ENCODE data around the gene IFNGR1.

The IFNGR1 gene

DNA sequence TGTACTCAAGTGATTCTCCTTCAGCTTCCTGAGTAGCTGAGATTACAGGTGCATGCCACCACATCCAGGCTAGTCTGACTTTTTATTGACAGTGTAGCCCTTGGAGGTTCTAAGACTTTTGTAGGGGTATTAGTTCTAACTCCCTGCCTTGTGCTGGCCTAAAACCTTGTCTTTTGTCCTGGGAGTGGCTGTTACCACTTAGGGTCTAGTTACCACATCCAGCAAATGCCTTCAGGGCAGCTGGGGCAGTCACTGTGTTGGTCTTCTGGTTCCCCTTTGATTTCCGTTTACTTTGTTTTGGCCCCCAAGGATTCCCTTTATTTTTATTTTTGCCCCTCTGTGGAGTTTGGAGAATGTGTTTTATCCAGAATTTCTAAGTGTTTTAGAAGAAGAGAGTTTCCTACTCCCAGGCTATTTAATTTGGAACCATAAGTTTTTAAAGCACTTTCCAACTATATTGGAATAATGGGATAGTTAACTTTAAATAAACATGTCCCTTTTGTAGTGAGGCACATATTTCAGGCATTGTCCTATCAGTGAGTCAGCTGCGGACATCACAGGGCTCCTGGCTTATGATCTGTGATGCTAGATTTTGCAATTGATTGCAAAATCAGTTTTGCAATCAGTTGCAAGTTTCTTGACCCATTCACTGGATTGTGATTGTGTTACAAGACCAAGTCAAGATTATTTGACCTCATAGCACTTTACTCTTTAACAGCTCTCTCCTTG is 70.7 kb downstream of the IFNGR1 start:
- DNase-seq: peak; percentile 3
